Calu3 (cell line): ENCODE measurements around the gene CADM1. TPM values are rescaled to one million over a fixed set of nuclear protein-coding genes. Genes with fewer than 3 reads are reported as not detected.

Experiments
- BruUV-seq: library from RNA; stranded (reverse); fragments of 400-500 nt; replicated peaks from 2 replicates; lab custom pipeline; 2021; lab: Mats Ljungman, UMichigan
- CTCF ChIA-PET: fragments of 300-600 bp; sonication (Branson Sonifier 250); formaldehyde crosslinking; loops from one replicate; lab custom pipeline; 2022; ENCODE audit warnings: antibody characterized with exemption; lab: Charles Lee
- DNase-seq: peaks from one replicate; pipeline ENCODE4 v3.0.0; 2022
- H3K27ac Mint-ChIP-seq: one replicate; pipeline ENCODE4 v1.8.0; 2022; ENCODE audit warnings: mixed read lengths; ENCODE audit not compliant: unreplicated experiment
- H3K27me3 Mint-ChIP-seq: one replicate; pipeline ENCODE4 v1.8.0; 2022; ENCODE audit warnings: mixed read lengths; ENCODE audit not compliant: unreplicated experiment
- H3K36me3 Mint-ChIP-seq: one replicate; pipeline ENCODE4 v1.8.0; 2022; ENCODE audit warnings: mild to moderate bottlenecking, moderate library complexity, mixed read lengths; ENCODE audit not compliant: insufficient read depth, unreplicated experiment
- H3K4me1 Mint-ChIP-seq: one replicate; pipeline ENCODE4 v1.8.0; 2022; ENCODE audit warnings: mild to moderate bottlenecking, low read depth, mixed read lengths; ENCODE audit not compliant: unreplicated experiment
- H3K4me3 Mint-ChIP-seq: one replicate; pipeline ENCODE4 v1.8.0; 2022; ENCODE audit warnings: mild to moderate bottlenecking, low read depth, moderate library complexity, mixed read lengths; ENCODE audit not compliant: unreplicated experiment
- H3K9me3 Mint-ChIP-seq: one replicate; pipeline ENCODE4 v1.8.0; 2022; ENCODE audit warnings: low read depth, mixed read lengths; ENCODE audit not compliant: unreplicated experiment
- intact Hi-C: fragments of 100-400 bp; cut with micrococcal nuclease; formaldehyde crosslinking; loops from one replicate; pipeline ENCODE4 v1.10.0; 2022; ENCODE audit not compliant: unreplicated experiment
- total RNA-seq: library from RNA; stranded (reverse); gene quantifications from 2 replicates; pipeline ENCODE4 v1.2.3, GENCODE V29; 2022
- TF ChIP-seq, protein P1 (sequence below): fragments of 200-600 bp; IDR thresholded peaks from one replicate; pipeline ENCODE4 v1.8.0; 2022; ENCODE audit warnings: antibody characterized with exemption; ENCODE audit not compliant: unreplicated experiment

Gene CADM1
- total RNA-seq, 1 experiment from 2014 or later, result 0.68 TPM

DNA sequence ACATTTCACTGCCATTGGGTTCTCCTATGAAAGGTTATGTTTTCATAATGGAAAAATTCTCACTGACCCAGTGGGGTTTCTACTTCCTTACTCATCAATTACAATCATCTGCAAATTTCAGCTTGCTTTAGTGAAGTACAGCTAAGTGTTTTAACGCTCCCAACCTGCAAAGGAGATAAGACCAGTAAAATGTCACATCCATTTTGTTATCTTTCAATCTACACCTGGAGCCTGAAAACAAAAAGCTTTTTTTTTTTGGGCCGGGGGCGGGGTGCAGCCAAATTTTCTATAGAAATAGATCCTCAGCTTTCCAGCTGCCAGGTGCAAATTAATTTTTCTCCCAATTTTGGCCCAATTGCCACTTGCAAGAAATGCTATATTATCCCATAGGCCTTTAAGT is 40.6 kb downstream of the CADM1 start:
- no peaks in the 10 kb centered on the region for H3K36me3 Mint-ChIP-seq
- no TSS peak for BruUV-seq
- DNase-seq, result no peak
- peaks cover 7% of the 10 kb centered on the region for H3K9me3 Mint-ChIP-seq
- TF ChIP-seq, protein P1, sequence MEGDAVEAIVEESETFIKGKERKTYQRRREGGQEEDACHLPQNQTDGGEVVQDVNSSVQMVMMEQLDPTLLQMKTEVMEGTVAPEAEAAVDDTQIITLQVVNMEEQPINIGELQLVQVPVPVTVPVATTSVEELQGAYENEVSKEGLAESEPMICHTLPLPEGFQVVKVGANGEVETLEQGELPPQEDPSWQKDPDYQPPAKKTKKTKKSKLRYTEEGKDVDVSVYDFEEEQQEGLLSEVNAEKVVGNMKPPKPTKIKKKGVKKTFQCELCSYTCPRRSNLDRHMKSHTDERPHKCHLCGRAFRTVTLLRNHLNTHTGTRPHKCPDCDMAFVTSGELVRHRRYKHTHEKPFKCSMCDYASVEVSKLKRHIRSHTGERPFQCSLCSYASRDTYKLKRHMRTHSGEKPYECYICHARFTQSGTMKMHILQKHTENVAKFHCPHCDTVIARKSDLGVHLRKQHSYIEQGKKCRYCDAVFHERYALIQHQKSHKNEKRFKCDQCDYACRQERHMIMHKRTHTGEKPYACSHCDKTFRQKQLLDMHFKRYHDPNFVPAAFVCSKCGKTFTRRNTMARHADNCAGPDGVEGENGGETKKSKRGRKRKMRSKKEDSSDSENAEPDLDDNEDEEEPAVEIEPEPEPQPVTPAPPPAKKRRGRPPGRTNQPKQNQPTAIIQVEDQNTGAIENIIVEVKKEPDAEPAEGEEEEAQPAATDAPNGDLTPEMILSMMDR, result no peak
- CTCF ChIA-PET, result no interaction called here
- H3K27me3 Mint-ChIP-seq, result no peaks in the 10 kb centered on the region
- no peak overlapping the region for H3K4me3 Mint-ChIP-seq
- no peak overlapping the region for H3K27ac Mint-ChIP-seq
- H3K4me1 Mint-ChIP-seq, result no peaks in the 10 kb centered on the region
- intact Hi-C loops, result no loop called here

DNA sequence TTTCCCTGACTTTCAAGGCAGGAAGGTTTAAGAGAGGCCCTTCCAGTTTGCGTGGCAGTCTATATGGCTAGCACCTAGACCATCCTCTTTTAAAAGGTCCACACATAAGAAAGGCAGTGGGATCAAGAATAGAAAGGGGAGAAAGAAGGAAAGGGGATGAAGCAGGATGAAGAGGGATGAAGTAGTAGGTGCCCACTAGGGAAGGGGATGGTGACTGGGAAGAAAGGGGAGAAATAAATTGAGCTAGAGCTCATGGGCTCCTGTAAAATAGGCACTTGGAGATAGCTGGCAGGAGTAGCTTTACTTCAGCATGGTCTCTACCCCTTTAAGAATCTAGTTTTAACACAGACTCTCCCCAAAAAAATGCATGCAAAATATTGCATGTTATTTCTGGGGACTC is 41.5 kb downstream of the CADM1 start:
- intact Hi-C loops, result no loop called here
- Mint-ChIP-seq H3K4me1 (no peaks in the 10 kb centered on the region), H3K27ac (no peak overlapping the region), H3K36me3 (no peaks in the 10 kb centered on the region), H3K9me3 (peaks cover 7% of the 10 kb centered on the region), H3K27me3 (no peaks in the 10 kb centered on the region), H3K4me3 (no peak overlapping the region)
- CTCF ChIA-PET, result no interaction called here
- BruUV-seq, result no TSS peak
- TF ChIP-seq, protein P1, result no peak
- no peak for DNase-seq

DNA sequence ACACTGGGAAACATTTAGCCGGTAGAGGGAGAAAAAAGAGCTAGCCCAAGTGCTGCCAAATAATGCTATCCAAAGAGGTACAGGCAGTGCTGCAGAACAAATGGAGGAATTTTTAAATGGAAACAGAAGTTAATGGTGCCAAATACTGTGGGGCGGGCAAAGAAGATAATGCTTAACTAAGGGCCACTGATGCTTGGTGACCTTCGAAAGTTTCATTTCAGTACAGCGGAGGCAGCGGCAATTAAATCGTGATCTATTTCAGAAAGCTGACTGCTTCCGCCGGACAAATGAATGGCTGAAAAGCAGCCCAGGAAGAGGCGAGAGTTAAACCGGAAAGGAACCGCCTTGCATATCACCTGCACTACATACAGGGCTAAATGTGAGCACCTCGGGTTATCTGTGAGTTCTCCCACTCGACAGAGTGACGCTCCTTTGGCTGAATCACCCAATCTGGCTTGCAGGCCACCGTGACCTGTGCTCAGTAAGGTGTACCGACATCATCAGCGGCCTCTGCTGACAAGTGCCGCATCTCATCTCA is 42.1 kb downstream of the CADM1 start:
- peaks cover 7% of the 10 kb centered on the region for H3K9me3 Mint-ChIP-seq
- CTCF ChIA-PET, result no interaction called here
- H3K4me1 Mint-ChIP-seq, result no peaks in the 10 kb centered on the region
- no peak for DNase-seq
- no peak overlapping the region for H3K27ac Mint-ChIP-seq
- no peaks in the 10 kb centered on the region for H3K36me3 Mint-ChIP-seq
- TF ChIP-seq, protein P1, result no peak
- intact Hi-C loops, result no loop called here
- H3K27me3 Mint-ChIP-seq, result no peaks in the 10 kb centered on the region
- H3K4me3 Mint-ChIP-seq, result no peak overlapping the region
- no TSS peak for BruUV-seq

DNA sequence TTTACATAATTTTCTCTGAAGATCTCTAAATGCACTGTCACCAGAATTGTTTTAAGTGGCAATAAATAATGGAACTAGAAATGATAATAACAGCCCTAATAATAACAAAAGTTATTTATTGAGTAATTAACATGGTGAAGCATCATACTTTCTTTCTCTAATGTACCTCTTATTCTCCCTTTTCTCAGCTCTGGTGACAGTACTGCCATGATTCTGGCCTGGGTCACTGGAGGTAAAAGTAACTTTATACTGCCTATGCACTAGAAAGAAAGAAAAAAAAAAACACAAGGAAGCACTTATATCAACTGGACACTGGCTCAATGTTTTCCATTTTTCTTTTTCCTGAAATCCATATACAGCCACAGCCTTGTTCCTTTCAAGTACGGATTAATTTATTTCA is 43.7 kb downstream of the CADM1 start:
- intact Hi-C loops, result no loop called here
- no peak overlapping the region for H3K27ac Mint-ChIP-seq
- CTCF ChIA-PET, result no interaction called here
- peaks cover 7% of the 10 kb centered on the region for H3K9me3 Mint-ChIP-seq
- no peaks in the 10 kb centered on the region for H3K27me3 Mint-ChIP-seq
- BruUV-seq, result no TSS peak
- TF ChIP-seq, protein P1, result no peak
- H3K4me1 Mint-ChIP-seq, result no peaks in the 10 kb centered on the region
- DNase-seq, result no peak
- H3K4me3 Mint-ChIP-seq, result no peak overlapping the region
- no peaks in the 10 kb centered on the region for H3K36me3 Mint-ChIP-seq
